OCI-LY1 (cell line): ENCODE measurements around the gene GSE1.

Experiments used
- H2AFZ ChIP-seq: fragments of 200-600 bp; sonication (generic), shearing (Covaris generic); 2 replicates; pipeline ENCODE4 v1.6.0; 2014; ENCODE audit warnings: antibody characterized with exemption, mild to moderate bottlenecking, low read length
- H3F3A ChIP-seq: fragments of 200-600 bp; sonication (generic), shearing (Covaris generic); 2 replicates; pipeline ENCODE4 v1.6.0; 2014; ENCODE audit warnings: mild to moderate bottlenecking, antibody characterized with exemption, low read length, moderate library complexity; ENCODE audit not compliant: insufficient read depth
- H3K27ac ChIP-seq: fragments of 200-600 bp; sonication (generic); 2 replicates; pipeline ENCODE4 v1.5.1; 2014; ENCODE audit warnings: low read length, mixed run types, mild to moderate bottlenecking, low read depth; ENCODE audit not compliant: poor library complexity, severe bottlenecking
- H3K27me3 ChIP-seq: fragments of 200-600 bp; sonication (generic); 2 replicates; pipeline ENCODE4 v1.6.0; 2014; ENCODE audit warnings: antibody characterized with exemption, mild to moderate bottlenecking, low read length, moderate library complexity; ENCODE audit not compliant: insufficient read depth
- H3K36me3 ChIP-seq: fragments of 200-600 bp; sonication (generic); 2 replicates; pipeline ENCODE4 v1.6.1; 2014; ENCODE audit warnings: mild to moderate bottlenecking, antibody characterized with exemption, low read length, moderate library complexity, mixed read lengths; ENCODE audit not compliant: insufficient read depth
- H3K4me1 ChIP-seq: fragments of 200-600 bp; sonication (generic); 2 replicates; pipeline ENCODE4 v1.5.1; 2014; ENCODE audit warnings: mild to moderate bottlenecking, low read length, moderate library complexity; ENCODE audit not compliant: insufficient read depth, severe bottlenecking
- H3K4me2 ChIP-seq: fragments of 200-600 bp; sonication (generic), shearing (Covaris generic); 2 replicates; pipeline ENCODE4 v1.6.1; 2014; ENCODE audit warnings: low read length
- H3K4me3 ChIP-seq: fragments of 200-600 bp; sonication (generic); 2 replicates; pipeline ENCODE4 v1.5.1; 2014; ENCODE audit warnings: low read length, low read depth, mild to moderate bottlenecking, mixed read lengths; ENCODE audit not compliant: poor library complexity, severe bottlenecking
- H3K79me2 ChIP-seq: fragments of 200-600 bp; shearing (Covaris generic); 2 replicates; pipeline ENCODE4 v1.6.1; 2016; ENCODE audit warnings: mixed run types, low read length, mixed read lengths; ENCODE audit not compliant: insufficient read depth
- H3K9ac ChIP-seq: fragments of 200-600 bp; sonication (generic), shearing (Covaris generic); 2 replicates; pipeline ENCODE4 v1.6.1; 2014; ENCODE audit warnings: mild to moderate bottlenecking, low read length, mixed read lengths
- H3K9me2 ChIP-seq: fragments of 200-600 bp; sonication (generic), shearing (Covaris generic); 2 replicates; pipeline ENCODE4 v1.6.1; 2014; ENCODE audit warnings: low read depth, mild to moderate bottlenecking, low read length, mixed read lengths
- H3K9me3 ChIP-seq: fragments of 200-600 bp; shearing (Covaris generic); 2 replicates; pipeline ENCODE4 v1.6.1; 2014; ENCODE audit warnings: low read length, mixed read lengths
- H4K20me1 ChIP-seq: fragments of 200-600 bp; sonication (generic), shearing (Covaris generic); 2 replicates; pipeline ENCODE4 v1.6.0; 2016; ENCODE audit warnings: mild to moderate bottlenecking, low read length; ENCODE audit not compliant: insufficient read depth
- EZH2 ChIP-seq: fragments of 200-600 bp; sonication (generic), shearing (Covaris generic); IDR thresholded peaks from 2 replicates; pipeline ENCODE4 v1.8.0; 2017; ENCODE audit warnings: borderline replicate concordance, mixed run types, mild to moderate bottlenecking, antibody characterized with exemption, low read length, moderate library complexity, mixed read lengths
- TF ChIP-seq, protein P1 (sequence below): fragments of 200-600 bp; sonication (generic), shearing (Covaris generic); IDR thresholded peaks from 2 replicates; pipeline ENCODE4 v1.5.1; 2017; ENCODE audit warnings: mild to moderate bottlenecking, antibody characterized with exemption, low read length, moderate library complexity, mixed read lengths

Gene GSE1

GRCh38 chr16:85716022-85716679, 103.0 kb downstream of the GSE1 start:
- no peak overlapping the region for H3K9ac ChIP-seq
- H3K9me3 ChIP-seq: 0 out of 2 replicates have a peak, but pooled peaks cover 4% of the 10 kb centered on the region
- H4K20me1 ChIP-seq: no peaks in the 10 kb centered on the region
- H3F3A ChIP-seq: no peaks in the 10 kb centered on the region
- peaks cover 8% of the 10 kb centered on the region; the same call in 1 of the 2 replicates for H3K27me3 ChIP-seq
- H3K79me2 ChIP-seq: no peaks in the 10 kb centered on the region
- H3K4me3 ChIP-seq: no peak overlapping the region
- H3K36me3 ChIP-seq: peaks cover 5% of the 10 kb centered on the region; the same call in 1 of the 2 replicates
- no peaks in the 10 kb centered on the region for H3K9me2 ChIP-seq
- H3K27ac ChIP-seq: no peak overlapping the region
- no peak for TF ChIP-seq EZH2
- TF ChIP-seq, protein P1, sequence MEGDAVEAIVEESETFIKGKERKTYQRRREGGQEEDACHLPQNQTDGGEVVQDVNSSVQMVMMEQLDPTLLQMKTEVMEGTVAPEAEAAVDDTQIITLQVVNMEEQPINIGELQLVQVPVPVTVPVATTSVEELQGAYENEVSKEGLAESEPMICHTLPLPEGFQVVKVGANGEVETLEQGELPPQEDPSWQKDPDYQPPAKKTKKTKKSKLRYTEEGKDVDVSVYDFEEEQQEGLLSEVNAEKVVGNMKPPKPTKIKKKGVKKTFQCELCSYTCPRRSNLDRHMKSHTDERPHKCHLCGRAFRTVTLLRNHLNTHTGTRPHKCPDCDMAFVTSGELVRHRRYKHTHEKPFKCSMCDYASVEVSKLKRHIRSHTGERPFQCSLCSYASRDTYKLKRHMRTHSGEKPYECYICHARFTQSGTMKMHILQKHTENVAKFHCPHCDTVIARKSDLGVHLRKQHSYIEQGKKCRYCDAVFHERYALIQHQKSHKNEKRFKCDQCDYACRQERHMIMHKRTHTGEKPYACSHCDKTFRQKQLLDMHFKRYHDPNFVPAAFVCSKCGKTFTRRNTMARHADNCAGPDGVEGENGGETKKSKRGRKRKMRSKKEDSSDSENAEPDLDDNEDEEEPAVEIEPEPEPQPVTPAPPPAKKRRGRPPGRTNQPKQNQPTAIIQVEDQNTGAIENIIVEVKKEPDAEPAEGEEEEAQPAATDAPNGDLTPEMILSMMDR: no peak
- no peak overlapping the region for H2AFZ ChIP-seq
- H3K4me2 ChIP-seq: no peak overlapping the region
- no peaks in the 10 kb centered on the region for H3K4me1 ChIP-seq

DNA sequence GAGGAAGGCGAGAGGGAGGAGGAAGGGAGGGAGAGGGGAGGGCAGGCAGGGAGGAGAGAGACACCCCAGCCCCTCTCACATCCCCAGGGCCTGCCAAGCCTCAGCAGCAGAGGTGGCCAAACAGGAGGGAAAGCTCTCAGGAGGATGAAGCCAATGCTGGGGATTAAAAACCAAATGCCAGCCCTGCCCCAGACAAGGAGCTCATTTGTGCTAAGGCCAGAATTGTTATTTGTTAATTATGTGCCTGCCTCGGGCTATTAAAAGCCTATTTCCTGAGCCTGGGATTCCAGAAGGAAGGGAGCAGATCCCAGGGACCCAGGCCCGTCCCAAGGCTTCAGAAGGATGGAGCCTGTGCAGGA, 103.5 kb downstream of the GSE1 start:
- no peak overlapping the region for H3K9ac ChIP-seq
- no peaks in the 10 kb centered on the region for H3K9me2 ChIP-seq
- H3K36me3 ChIP-seq: peaks cover 5% of the 10 kb centered on the region; the same call in 1 of the 2 replicates
- H4K20me1 ChIP-seq: no peaks in the 10 kb centered on the region
- H3K27me3 ChIP-seq: peaks cover 8% of the 10 kb centered on the region; the same call in 1 of the 2 replicates
- H3F3A ChIP-seq: no peaks in the 10 kb centered on the region
- H3K9me3 ChIP-seq: 0 out of 2 replicates have a peak, but pooled peaks cover 4% of the 10 kb centered on the region
- TF ChIP-seq, protein P1: no peak
- TF ChIP-seq EZH2: no peak
- no peak overlapping the region for H3K4me2 ChIP-seq
- H3K79me2 ChIP-seq: no peaks in the 10 kb centered on the region
- no peak overlapping the region for H3K27ac ChIP-seq
- no peak overlapping the region for H2AFZ ChIP-seq
- H3K4me3 ChIP-seq: no peak overlapping the region
- no peaks in the 10 kb centered on the region for H3K4me1 ChIP-seq

- no peaks in the 10 kb centered on the region for H4K20me1 ChIP-seq
- H3K27ac ChIP-seq: no peak overlapping the region
- no peaks in the 10 kb centered on the region; the same call in 1 of the 2 replicates for H3K36me3 ChIP-seq
- no peaks in the 10 kb centered on the region for H3K79me2 ChIP-seq
- H3K9me3 ChIP-seq: no peaks in the 10 kb centered on the region
- no peak overlapping the region for H2AFZ ChIP-seq
- H3F3A ChIP-seq: no peaks in the 10 kb centered on the region
- TF ChIP-seq, protein P1: peak; percentile 68
- no peak for TF ChIP-seq EZH2
- no peak overlapping the region for H3K4me3 ChIP-seq
- H3K9ac ChIP-seq: no peak overlapping the region
- H3K9me2 ChIP-seq: no peaks in the 10 kb centered on the region
- peaks cover 3% of the 10 kb centered on the region; the same call in 1 of the 2 replicates for H3K27me3 ChIP-seq
- no peak overlapping the region for H3K4me2 ChIP-seq
- H3K4me1 ChIP-seq: no peaks in the 10 kb centered on the region
Measured at GRCh38 chr16:85717393-85718152, 104.5 kb downstream of the GSE1 start.
